HG03575 (cell line): ENCODE results near the gene BRD7.

Experiments
- ATAC-seq: cut with Tn5 transposase; IDR thresholded peaks from one replicate; pipeline ENCODE4 v1.9.1; 2021; ENCODE audit not compliant: unreplicated experiment, insufficient number of reproducible peaks, low FRiP score; ENCODE audit errors: extremely low read depth

Gene BRD7

GRCh38 chr16:50310308-50311133, 58.3 kb downstream of the BRD7 start:
- no peak for ATAC-seq

- ATAC-seq: no peak
These were observed 59.1 kb downstream of the BRD7 start for GRCh38 chr16:50309527-50310307.

- no peak for ATAC-seq
These were observed 59.6 kb downstream of the BRD7 start for GRCh38 chr16:50309156-50309526.

GRCh38 chr16:50308237-50308965, 60.4 kb downstream of the BRD7 start:
- ATAC-seq: no peak

- ATAC-seq: no peak
These were observed 62.5 kb downstream of the BRD7 start for GRCh38 chr16:50306287-50306686.

GRCh38 chr16:50305441-50306061, 63.2 kb downstream of the BRD7 start:
- no peak for ATAC-seq

GRCh38 chr16:50304467-50305440, 64.0 kb downstream of the BRD7 start:
- no peak for ATAC-seq

- no peak for ATAC-seq
These were observed 65.0 kb downstream of the BRD7 start for GRCh38 chr16:50303605-50304466.

GRCh38 chr16:50303041-50303604, 65.7 kb downstream of the BRD7 start:
- no peak for ATAC-seq

- no peak for ATAC-seq
These were observed 66.2 kb downstream of the BRD7 start for GRCh38 chr16:50302472-50303005.

- ATAC-seq: no peak
These were observed 66.9 kb downstream of the BRD7 start for GRCh38 chr16:50301626-50302471.

GRCh38 chr16:50300942-50301625, 67.7 kb downstream of the BRD7 start:
- ATAC-seq: no peak

GRCh38 chr16:50299508-50300105, 69.2 kb downstream of the BRD7 start:
- ATAC-seq: no peak

GRCh38 chr16:50298591-50299507, 69.9 kb downstream of the BRD7 start:
- no peak for ATAC-seq
